Endothelial cell of umbilical vein (primary cell): ENCODE measurements around the gene MEOX2. TPM values are rescaled to one million over a fixed set of nuclear protein-coding genes. Genes with fewer than 3 reads are reported as not detected.

ENCODE experiments used
- BruUV-seq: library from RNA; stranded (reverse); fragments of 400-500 nt; replicated peaks from 2 replicates; lab custom pipeline; 2021; lab: Mats Ljungman, UMichigan
- CTCF ChIA-PET: fragments of 300-600, 350-600 bp; sonication (Branson Sonifier 250); formaldehyde crosslinking; loops from one replicate; lab custom pipeline; 2021; ENCODE audit warnings: antibody characterized with exemption, inconsistent platforms; lab: Charles Lee
- POLR2A ChIA-PET: fragments of 300-600, 350-600 bp; sonication (Branson Sonifier 250); formaldehyde crosslinking; loops from one replicate; lab custom pipeline; 2021; ENCODE audit warnings: antibody characterized with exemption, inconsistent platforms; lab: Charles Lee
- DNase-seq: peaks from one replicate; pipeline ENCODE4 v3.0.0-alpha.2; 2011; ENCODE audit warnings: low read depth, low spot score
- FAIRE-seq: peaks from 2 replicates; lab custom pipeline; 2011; peaks lifted over from hg19 to GRCh38; lab: Jason Lieb, UNC
- H2AFZ ChIP-seq: 2 replicates; pipeline ENCODE4 v1.6.0; 2012; ENCODE audit warnings: low read depth, low read length, control low read depth, inconsistent platforms
- H3K27ac ChIP-seq: 2 replicates; pipeline ENCODE4 v1.5.1; 2011; ENCODE audit warnings: low read depth, mild to moderate bottlenecking, control low read depth, low read length, moderate library complexity; ENCODE audit not compliant: insufficient read depth
- H3K27me3 ChIP-seq, 2 experiments: 2 replicates each; pipeline versions ENCODE4 v1.6.0 to v1.6.1; 2011; ENCODE audit warnings: low read length in 2 of 2, mixed read lengths in 1 of 2; ENCODE audit not compliant: control insufficient read depth in 2 of 2, insufficient read depth in 2 of 2
- H3K36me3 ChIP-seq, 2 experiments: 2 replicates in 1 of 2; 3 replicates in 1 of 2; pipeline ENCODE4 v1.5.1; 2011; ENCODE audit warnings: low read length in 2 of 2, mild to moderate bottlenecking in 1 of 2, moderate library complexity in 1 of 2; ENCODE audit not compliant: control insufficient read depth in 2 of 2, insufficient read depth in 2 of 2; ENCODE audit errors: extremely low read depth in 1 of 2
- H3K4me1 ChIP-seq: 3 replicates; pipeline ENCODE4 v1.5.1; 2011; ENCODE audit warnings: mild to moderate bottlenecking, low read length; ENCODE audit not compliant: control insufficient read depth, insufficient read depth; ENCODE audit errors: extremely low read depth
- H3K4me2 ChIP-seq: 2 replicates; pipeline ENCODE4 v1.6.1; 2011; ENCODE audit warnings: low read length, control low read depth, mixed read lengths; ENCODE audit not compliant: insufficient read depth
- H3K4me3 ChIP-seq, 3 experiments: fragments of 200-600 bp in 1 of 3; sonication (generic), shearing (Covaris generic) in 1 of 3; replicated peaks in 1 of 3; 2 replicates each; pipeline ENCODE4 v1.5.1; 2011 to 2016; ENCODE audit warnings: control low read depth in 3 of 3, low read length in 3 of 3, mild to moderate bottlenecking in 2 of 3, inconsistent platforms in 1 of 3, low read depth in 1 of 3, moderate library complexity in 1 of 3; ENCODE audit not compliant: insufficient read depth in 1 of 3
- H3K79me2 ChIP-seq: 2 replicates; pipeline ENCODE4 v1.6.0; 2012; ENCODE audit warnings: low read length, inconsistent platforms; ENCODE audit not compliant: control insufficient read depth, insufficient read depth
- H3K9ac ChIP-seq: replicated peaks from 2 replicates; pipeline ENCODE3; 2011; ENCODE audit warnings: low read length, control low read depth; ENCODE audit not compliant: insufficient read depth; ENCODE audit errors: extremely low read depth
- H3K9me1 ChIP-seq: replicated peaks from 3 replicates; pipeline ENCODE4 v1.6.0; 2011; ENCODE audit warnings: mild to moderate bottlenecking, low read length; ENCODE audit not compliant: control insufficient read depth, insufficient read depth; ENCODE audit errors: extremely low read depth
- H3K9me3 ChIP-seq: replicated peaks from 2 replicates; pipeline ENCODE4 v1.5.1; 2012; ENCODE audit warnings: low read length, inconsistent platforms; ENCODE audit not compliant: control insufficient read depth, insufficient read depth
- H4K20me1 ChIP-seq: replicated peaks from 2 replicates; pipeline ENCODE3; 2011; ENCODE audit warnings: mild to moderate bottlenecking, low read length; ENCODE audit not compliant: control insufficient read depth, insufficient read depth; ENCODE audit errors: extremely low read depth
- CTCF ChIP-seq, 2 donors: IDR thresholded peaks; 1 replicate in 1 of 2; 2 replicates in 1 of 2; pipeline ENCODE4 v1.5.1; 2011; ENCODE audit warnings: low read length in 2 of 2, mild to moderate bottlenecking in 2 of 2, moderate library complexity in 2 of 2, control low read depth in 1 of 2, inconsistent platforms in 1 of 2, low read depth in 1 of 2; ENCODE audit not compliant: insufficient read depth in 1 of 2; ENCODE audit errors: extremely low read depth in 1 of 2
- EZH2 ChIP-seq: IDR thresholded peaks from 2 replicates; pipeline ENCODE4 v1.6.1; 2012; ENCODE audit warnings: borderline replicate concordance, low read depth, mild to moderate bottlenecking, moderate library complexity, low read length, inconsistent platforms; ENCODE audit not compliant: severe bottlenecking
- FOS ChIP-seq: IDR thresholded peaks from 2 replicates; pipeline ENCODE4 v1.6.1; 2011; ENCODE audit warnings: mild to moderate bottlenecking, low read length, moderate library complexity, borderline replicate concordance; ENCODE audit not compliant: insufficient read depth
- GATA2 ChIP-seq: IDR thresholded peaks from 2 replicates; pipeline ENCODE4 v1.7.0; 2011; ENCODE audit warnings: low read depth, mild to moderate bottlenecking, moderate library complexity, mixed read lengths, low read length; ENCODE audit not compliant: insufficient read length, insufficient read depth
- JUN ChIP-seq: IDR thresholded peaks from 2 replicates; pipeline ENCODE4 v1.6.1; 2011; ENCODE audit warnings: borderline replicate concordance, low read depth; ENCODE audit not compliant: insufficient read length, insufficient read depth
- MAX ChIP-seq: IDR thresholded peaks from 2 replicates; pipeline ENCODE4 v1.6.1; 2011; ENCODE audit not compliant: insufficient read depth, insufficient read length
- MYC ChIP-seq: IDR thresholded peaks from one replicate; pipeline ENCODE4 v1.6.1; 2011; ENCODE audit warnings: mild to moderate bottlenecking, low read depth, low read length
- POLR2A ChIP-seq: IDR thresholded peaks from 2 replicates; pipeline ENCODE4 v1.6.1; 2012; ENCODE audit warnings: low read depth, mild to moderate bottlenecking, control low read depth, low read length
- POLR2AphosphoS5 ChIP-seq: IDR thresholded peaks from 2 replicates; pipeline ENCODE4 v1.6.1; 2012; ENCODE audit warnings: low read depth, mild to moderate bottlenecking, control low read depth, low read length, moderate library complexity; ENCODE audit not compliant: insufficient read depth
- dilution Hi-C: fragments of 300-500 bp; cut with MboI; formaldehyde crosslinking; loops from one replicate; pipeline ENCODE4 v1.15.0; 2019; ENCODE audit warnings: low sequenced_read_pairs; ENCODE audit not compliant: extremely low pct_ligation_motif_present
- intact Hi-C: fragments of 100-400 bp; cut with micrococcal nuclease; formaldehyde crosslinking; loops from one replicate; pipeline ENCODE4 v1.10.0; 2022
- polyA plus RNA-seq, 4 experiments: library from polyadenylated mRNA; depleted of rRNA in 3 of 4; stranded (reverse) in 3 of 4; unstranded in 1 of 4; fragments of >200 nt; gene quantifications; 2 replicates each; pipeline versions ENCODE4 v1.2.1 to v1.2.3, GENCODE V29; 2011 to 2012; ENCODE audit warnings: missing spikeins in 1 of 4
- total RNA-seq: library from RNA; stranded (reverse); gene quantifications from 2 replicates; pipeline ENCODE4 v1.2.3, GENCODE V29; 2021

Gene MEOX2
- total and polyA plus RNA-seq, 2 donors (not counting 3 experiments of a cell fraction or from before 2014, with no cell fraction given), result 11.6 to 45.1 TPM

GRCh38 chr7:15606561-15606960 lies 79.9 kb downstream of the MEOX2 start:
- no peaks in the 10 kb centered on the region for H3K36me3 ChIP-seq
- CTCF ChIA-PET, result no interaction called here
- TF ChIP-seq EZH2 (no peak), FOS (no peak), JUN (no peak), POLR2A (no peak), MAX (no peak), POLR2AphosphoS5 (no peak), MYC (no peak), CTCF (IDR thresholded peaks at IDR 0.05; ENCODE audit: extremely low read depth in 1 of 2, insufficient read depth in 1 of 2, low read depth in 1 of 2, low read length in 2 of 2) (no peak), GATA2 (no peak)
- DNase-seq (no peak), FAIRE-seq (no peak)
- H3K4me1 ChIP-seq, result no peaks in the 10 kb centered on the region
- H4K20me1 ChIP-seq, result no peaks in the 10 kb centered on the region
- no peak overlapping the region for H3K4me3 ChIP-seq
- no peak overlapping the region for H3K9ac ChIP-seq
- H3K9me1 ChIP-seq, result no peaks in the 10 kb centered on the region
- H3K79me2 ChIP-seq, result no peaks in the 10 kb centered on the region
- BruUV-seq, result no TSS peak
- POLR2A ChIA-PET, result no interaction called here
- H3K27ac ChIP-seq, result no peak overlapping the region
- no peak overlapping the region for H2AFZ ChIP-seq
- dilution Hi-C loops (no loop called here), intact Hi-C loops (no loop called here)
- H3K4me2 ChIP-seq, result no peak overlapping the region
- no peaks in the 10 kb centered on the region for H3K27me3 ChIP-seq
- H3K9me3 ChIP-seq, result no peaks in the 10 kb centered on the region
